GM18507 (cell line): ENCODE measurements around the gene ADGRF3.
"Not testable (repeated sequence)": the region's sequence is repeated elsewhere in the genome, so short reads cannot be mapped to it uniquely, and the experiment has no call there.

Experiments
- DNase-seq: peaks from one replicate; pipeline ENCODE4 v3.0.0; 2011; ENCODE audit warnings: low read depth; ENCODE audit not compliant: insufficient read length; ENCODE audit errors: extremely low spot score
- FAIRE-seq: peaks from 2 replicates; lab custom pipeline; 2011; peaks lifted over from hg19 to GRCh38; lab: Jason Lieb, UNC

Gene ADGRF3

GRCh38 chr2:26354469-26354868 lies 7.9 kb upstream of the ADGRF3 start:
- FAIRE-seq, DNase-seq: not testable (repeated sequence)

GRCh38 chr2:26352892-26353291 lies 6.3 kb upstream of the ADGRF3 start:
- FAIRE-seq (no peak), DNase-seq (no peak)

GRCh38 chr2:26351375-26352090 lies 4.9 kb upstream of the ADGRF3 start:
- no peak for FAIRE-seq
- no peak for DNase-seq

GRCh38 chr2:26349690-26350089 lies 3.1 kb upstream of the ADGRF3 start:
- DNase-seq: no peak
- no peak for FAIRE-seq

GRCh38 chr2:26347286-26347865 lies 787 bp upstream of the ADGRF3 start:
- DNase-seq (no peak), FAIRE-seq (no peak)

- peak; percentile 91 for DNase-seq
- peak; percentile 99 for FAIRE-seq
Observed at GRCh38 chr2:26345545-26346453, 790 bp downstream of the ADGRF3 start, which contains the start of gene SELENOI. Gene SELENOI (plus strand): TSS chr2:26346143. CDS start chr2:26346233, 90 bp downstream.

- FAIRE-seq: no peak
- no peak for DNase-seq
Observed at GRCh38 chr2:26345283-26345544, 1.4 kb downstream of the ADGRF3 start.

GRCh38 chr2:26344581-26345282 lies 1.9 kb downstream of the ADGRF3 start:
- no peak for DNase-seq

GRCh38 chr2:26340831-26341230 lies 5.8 kb downstream of the ADGRF3 start:
- FAIRE-seq (no peak), DNase-seq (no peak)

More at GRCh38 chr2:26344581-26345282, 1.9 kb downstream of the ADGRF3 start:
- no peak for FAIRE-seq

- FAIRE-seq (no peak), DNase-seq (no peak)
Observed at GRCh38 chr2:26337298-26337697, 9.3 kb downstream of the ADGRF3 start.

GRCh38 chr2:26336719-26337118 lies 9.9 kb downstream of the ADGRF3 start:
- DNase-seq (no peak), FAIRE-seq (no peak)

GRCh38 chr2:26335231-26335630 lies 11.4 kb downstream of the ADGRF3 start:
- FAIRE-seq: no peak

GRCh38 chr2:26333293-26333692 lies 13.3 kb downstream of the ADGRF3 start:
- DNase-seq: no peak
- no peak for FAIRE-seq

More at GRCh38 chr2:26335231-26335630, 11.4 kb downstream of the ADGRF3 start:
- DNase-seq: no peak

GRCh38 chr2:26331321-26331720 lies 15.3 kb downstream of the ADGRF3 start:
- FAIRE-seq, DNase-seq: not testable (repeated sequence)

- no peak for FAIRE-seq
Observed at GRCh38 chr2:26330604-26331003, 16.0 kb downstream of the ADGRF3 start.

GRCh38 chr2:26330114-26330549 lies 16.5 kb downstream of the ADGRF3 start:
- DNase-seq: peak; percentile 60

More at GRCh38 chr2:26330604-26331003, 16.0 kb downstream of the ADGRF3 start:
- DNase-seq: no peak

GRCh38 chr2:26329083-26329482 lies 17.5 kb downstream of the ADGRF3 start:
- not testable (repeated sequence) for FAIRE-seq, DNase-seq

More at GRCh38 chr2:26330114-26330549, 16.5 kb downstream of the ADGRF3 start:
- peak; percentile 87 for FAIRE-seq

- no peak for FAIRE-seq
- no peak for DNase-seq
Observed at GRCh38 chr2:26327291-26328272, 19.0 kb downstream of the ADGRF3 start.
